Liver (tissue), 9 donors: ENCODE results near the gene DNAJB13. TPM values are rescaled to one million over a fixed set of nuclear protein-coding genes. Genes with fewer than 3 reads are reported as not detected.

Experiments
- DNase-seq: peaks from one replicate; pipeline ENCODE4 v3.0.0-alpha.2; 2017; ENCODE audit warnings: low spot score
- H3K27ac ChIP-seq, 2 donors: one replicate each; pipeline ENCODE4 v1.7.0; 2013; ENCODE audit warnings: inconsistent platforms in 2 of 2, low read length in 2 of 2, control low read depth in 1 of 2, low read depth in 1 of 2, mild to moderate bottlenecking in 1 of 2
- H3K27me3 ChIP-seq, 4 donors: one replicate each; pipeline versions ENCODE4 v1.6.1 to v1.7.0; 2013; ENCODE audit warnings: low read length in 3 of 4, inconsistent platforms in 1 of 4, mild to moderate bottlenecking in 1 of 4, moderate library complexity in 1 of 4; ENCODE audit not compliant: control insufficient read depth in 4 of 4, insufficient read depth in 4 of 4
- H3K36me3 ChIP-seq, 4 donors: one replicate each; pipeline versions ENCODE4 v1.6.1 to v1.7.0; 2013; ENCODE audit warnings: low read length in 3 of 4, mild to moderate bottlenecking in 3 of 4, low read depth in 1 of 4, moderate library complexity in 1 of 4; ENCODE audit not compliant: control insufficient read depth in 4 of 4, insufficient read depth in 3 of 4
- H3K4me1 ChIP-seq, 4 donors: one replicate each; pipeline versions ENCODE4 v1.6.1 to v1.7.0; 2013; ENCODE audit warnings: low read length in 3 of 4, mild to moderate bottlenecking in 3 of 4, moderate library complexity in 1 of 4; ENCODE audit not compliant: control insufficient read depth in 4 of 4, insufficient read depth in 4 of 4
- H3K4me3 ChIP-seq, 3 donors: one replicate each; pipeline versions ENCODE4 v1.6.1 to v1.7.0; 2013; ENCODE audit warnings: low read length in 3 of 3, control low read depth in 1 of 3, low read depth in 1 of 3, mild to moderate bottlenecking in 1 of 3
- H3K9ac ChIP-seq, 2 donors: one replicate each; pipeline ENCODE4 v1.7.0; 2013; ENCODE audit warnings: low read length in 2 of 2, mild to moderate bottlenecking in 2 of 2, moderate library complexity in 2 of 2, control low read depth in 1 of 2, low read depth in 1 of 2
- H3K9me3 ChIP-seq, 4 donors: one replicate each; pipeline versions ENCODE4 v1.6.1 to v1.7.0; 2013; ENCODE audit warnings: low read length in 3 of 4; ENCODE audit not compliant: control insufficient read depth in 4 of 4
- FOXA2 ChIP-seq: IDR thresholded peaks from 2 replicates; pipeline ENCODE4 v1.6.1; 2016; ENCODE audit warnings: antibody characterized with exemption
- HNF4G ChIP-seq: IDR thresholded peaks from 2 replicates; pipeline ENCODE4 v1.6.1; 2016; ENCODE audit warnings: antibody characterized with exemption
- JUND ChIP-seq, 2 donors: IDR thresholded peaks; 2 replicates each; pipeline ENCODE4 v1.6.1; 2016; ENCODE audit warnings: antibody characterized with exemption in 2 of 2
- MAX ChIP-seq: IDR thresholded peaks from 2 replicates; pipeline ENCODE4 v1.6.1; 2016; ENCODE audit warnings: antibody characterized with exemption
- RAD21 ChIP-seq, 2 donors: IDR thresholded peaks; 2 replicates each; pipeline ENCODE4 v1.6.1; 2016; ENCODE audit warnings: antibody characterized with exemption in 2 of 2, mild to moderate bottlenecking in 2 of 2
- REST ChIP-seq: IDR thresholded peaks from 2 replicates; pipeline ENCODE4 v1.6.1; 2016; ENCODE audit warnings: antibody characterized with exemption, mild to moderate bottlenecking
- RXRA ChIP-seq, 2 donors: IDR thresholded peaks; 2 replicates each; pipeline ENCODE4 v1.6.1; 2017 to 2018; ENCODE audit warnings: antibody characterized with exemption in 2 of 2, mild to moderate bottlenecking in 1 of 2
- TAF1 ChIP-seq: conservative IDR thresholded peaks from 2 replicates; pipeline ENCODE4 v1.6.1; 2016; ENCODE audit warnings: antibody characterized with exemption, mild to moderate bottlenecking
- YY1 ChIP-seq: IDR thresholded peaks from 2 replicates; pipeline ENCODE4 v1.6.1; 2016; ENCODE audit warnings: antibody characterized with exemption, mild to moderate bottlenecking
- WGBS: extraction: QIAGEN DNeasy Blood & Tissue Kit; methylation state at CpG from one replicate; pipeline ENCODE4 v1.1.7; 2013; 5-methylcytosine and 5-hydroxymethylcytosine counted together
- polyA plus RNA-seq, 2 donors: library from polyadenylated mRNA; stranded (reverse) in 1 of 2; unstranded in 1 of 2; fragments of 200-250 nt in 1 of 2; fragments of >200 nt in 1 of 2; fragmentation: Nextera tagmentation in 1 of 2; extraction: Ambion mirVana in 1 of 2; gene quantifications; one replicate each; pipeline versions ENCODE4 v1.2.1 to v1.2.3, GENCODE V29; 2013 to 2015
- total RNA-seq, 2 donors: library from RNA; depleted of rRNA; stranded (reverse); fragments of >200 nt; gene quantifications; one replicate each; pipeline ENCODE4 v1.2.3, GENCODE V29; 2014
- TF ChIP-seq, protein P1 (sequence below): IDR thresholded peaks from 2 replicates; pipeline ENCODE4 v1.6.1; 2016; ENCODE audit warnings: antibody characterized with exemption
- TF ChIP-seq, protein P2 (sequence below): IDR thresholded peaks from 2 replicates; pipeline ENCODE4 v1.6.1; 2016; ENCODE audit warnings: antibody characterized with exemption
- donor health status: healthy.
- donor health status: healthy.
- donor health status: healthy.
- donor health status: healthy.
- donor health status: healthy.

DNAJB13 gene
- total and polyA plus RNA-seq, 4 donors = 0.08 TPM; not detected in 3

DNA sequence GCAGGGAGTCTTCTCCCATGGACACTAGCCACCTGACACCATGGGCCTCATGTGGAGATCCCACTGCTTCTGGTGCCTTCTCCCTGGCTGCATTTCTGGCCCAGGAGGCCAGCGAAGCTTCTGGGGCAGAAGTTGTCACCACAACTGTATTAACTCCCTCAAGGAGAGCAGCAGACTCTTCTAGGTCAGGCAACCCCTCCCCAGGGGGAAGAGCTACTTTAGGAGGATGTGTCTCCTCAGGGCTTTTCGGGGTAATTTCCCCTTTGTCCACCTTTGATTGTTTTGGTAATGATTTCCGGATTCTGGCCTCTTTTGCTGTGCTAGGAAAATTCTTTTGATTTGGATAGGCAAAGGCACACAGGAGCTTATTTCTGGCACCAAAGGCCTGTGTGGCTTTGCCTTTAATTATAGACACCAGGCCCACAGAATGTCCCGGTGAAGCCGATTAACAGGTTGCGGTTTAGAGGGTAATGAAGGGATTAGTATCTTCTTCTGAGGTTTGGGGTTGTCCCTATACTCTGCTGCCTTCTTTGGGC lies 40.7 kb downstream of the DNAJB13 start (continued):
- no peak for TF ChIP-seq REST
- no peak for TF ChIP-seq RAD21 (IDR thresholded peaks at IDR 0.05)

DNA sequence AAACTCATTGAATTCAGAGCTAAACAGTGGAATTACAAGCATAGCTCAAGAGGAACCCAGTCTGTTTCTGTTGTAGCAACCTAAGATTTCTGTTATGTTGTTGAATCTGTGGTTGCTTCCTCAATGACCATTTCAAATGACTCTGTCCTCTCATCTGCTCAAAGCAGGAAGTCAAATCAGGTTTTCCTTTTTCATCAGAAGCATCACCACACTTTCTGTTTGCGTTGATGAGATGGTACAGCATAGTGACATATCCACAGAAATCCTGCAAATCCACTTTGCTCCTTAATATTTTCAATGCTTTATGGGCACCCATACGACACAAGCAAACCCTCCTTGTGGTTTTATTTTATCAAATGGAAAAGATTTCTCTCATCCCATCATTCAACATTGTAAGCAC lies 44.4 kb downstream of the DNAJB13 start:
- TF ChIP-seq, protein P1, sequence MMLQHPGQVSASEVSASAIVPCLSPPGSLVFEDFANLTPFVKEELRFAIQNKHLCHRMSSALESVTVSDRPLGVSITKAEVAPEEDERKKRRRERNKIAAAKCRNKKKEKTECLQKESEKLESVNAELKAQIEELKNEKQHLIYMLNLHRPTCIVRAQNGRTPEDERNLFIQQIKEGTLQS = no peak
- no peak for TF ChIP-seq MAX
- TF ChIP-seq RAD21 (IDR thresholded peaks at IDR 0.05) = no peak
- TF ChIP-seq, protein P2, sequence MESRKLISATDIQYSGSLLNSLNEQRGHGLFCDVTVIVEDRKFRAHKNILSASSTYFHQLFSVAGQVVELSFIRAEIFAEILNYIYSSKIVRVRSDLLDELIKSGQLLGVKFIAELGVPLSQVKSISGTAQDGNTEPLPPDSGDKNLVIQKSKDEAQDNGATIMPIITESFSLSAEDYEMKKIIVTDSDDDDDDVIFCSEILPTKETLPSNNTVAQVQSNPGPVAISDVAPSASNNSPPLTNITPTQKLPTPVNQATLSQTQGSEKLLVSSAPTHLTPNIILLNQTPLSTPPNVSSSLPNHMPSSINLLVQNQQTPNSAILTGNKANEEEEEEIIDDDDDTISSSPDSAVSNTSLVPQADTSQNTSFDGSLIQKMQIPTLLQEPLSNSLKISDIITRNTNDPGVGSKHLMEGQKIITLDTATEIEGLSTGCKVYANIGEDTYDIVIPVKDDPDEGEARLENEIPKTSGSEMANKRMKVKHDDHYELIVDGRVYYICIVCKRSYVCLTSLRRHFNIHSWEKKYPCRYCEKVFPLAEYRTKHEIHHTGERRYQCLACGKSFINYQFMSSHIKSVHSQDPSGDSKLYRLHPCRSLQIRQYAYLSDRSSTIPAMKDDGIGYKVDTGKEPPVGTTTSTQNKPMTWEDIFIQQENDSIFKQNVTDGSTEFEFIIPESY = no peak
- TF ChIP-seq YY1 = no peak
- TF ChIP-seq TAF1 = no peak
- no peak for TF ChIP-seq RXRA (IDR thresholded peaks at IDR 0.05)
- TF ChIP-seq JUND (IDR thresholded peaks at IDR 0.05) = no peak
- TF ChIP-seq HNF4G = no peak
- Histone ChIP-seq H3K36me3 (no peaks in the 10 kb centered on the region), H3K4me3 (no peak overlapping the region), H3K9me3 (no peaks in the 10 kb centered on the region), H3K27me3 (no peaks in the 10 kb centered on the region), H3K27ac (no peak overlapping the region), H3K4me1 (no peaks in the 10 kb centered on the region), H3K9ac (no peak overlapping the region)
- 62% methylated on average over 2 of the region's 2 CpGs for WGBS
- no peak for DNase-seq

DNA sequence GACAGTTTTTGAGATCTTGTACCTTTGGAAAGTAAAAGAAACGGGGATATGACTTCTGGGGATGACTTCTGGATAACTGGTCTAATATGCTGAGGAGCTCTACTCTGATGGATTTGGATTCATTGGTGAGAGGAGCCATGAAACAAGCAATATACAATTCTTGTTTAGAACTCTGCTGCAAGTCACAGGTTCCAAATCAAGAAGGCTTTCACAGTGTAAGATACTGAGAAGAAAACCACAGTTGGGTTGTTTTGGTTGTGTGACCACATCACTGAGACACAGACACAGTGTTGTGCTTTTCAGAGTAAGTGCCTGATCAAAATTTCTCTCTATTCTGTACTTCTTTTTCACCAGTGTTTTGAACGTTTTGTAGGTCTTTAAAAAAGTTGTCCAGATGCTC lies 44.9 kb downstream of the DNAJB13 start:
- H3K9ac ChIP-seq = no peak overlapping the region
- 74% methylated on average over 2 of the region's 2 CpGs for WGBS
- H3K36me3 ChIP-seq = no peaks in the 10 kb centered on the region
- H3K4me3 ChIP-seq = no peak overlapping the region
- H3K27me3 ChIP-seq = no peaks in the 10 kb centered on the region
- DNase-seq = no peak
- TF ChIP-seq FOXA2 = no peak
- TF ChIP-seq HNF4G = no peak
- no peaks in the 10 kb centered on the region for H3K4me1 ChIP-seq
- H3K27ac ChIP-seq = no peak overlapping the region
- no peaks in the 10 kb centered on the region for H3K9me3 ChIP-seq
